GM21423 (cell line): ENCODE data around the gene PPDPF.

Experiments
- ATAC-seq: cut with Tn5 transposase; IDR thresholded peaks from one replicate; pipeline ENCODE4 v1.9.1; 2021; ENCODE audit warnings: mild to moderate bottlenecking, moderate library complexity; ENCODE audit not compliant: unreplicated experiment

PPDPF gene

DNA sequence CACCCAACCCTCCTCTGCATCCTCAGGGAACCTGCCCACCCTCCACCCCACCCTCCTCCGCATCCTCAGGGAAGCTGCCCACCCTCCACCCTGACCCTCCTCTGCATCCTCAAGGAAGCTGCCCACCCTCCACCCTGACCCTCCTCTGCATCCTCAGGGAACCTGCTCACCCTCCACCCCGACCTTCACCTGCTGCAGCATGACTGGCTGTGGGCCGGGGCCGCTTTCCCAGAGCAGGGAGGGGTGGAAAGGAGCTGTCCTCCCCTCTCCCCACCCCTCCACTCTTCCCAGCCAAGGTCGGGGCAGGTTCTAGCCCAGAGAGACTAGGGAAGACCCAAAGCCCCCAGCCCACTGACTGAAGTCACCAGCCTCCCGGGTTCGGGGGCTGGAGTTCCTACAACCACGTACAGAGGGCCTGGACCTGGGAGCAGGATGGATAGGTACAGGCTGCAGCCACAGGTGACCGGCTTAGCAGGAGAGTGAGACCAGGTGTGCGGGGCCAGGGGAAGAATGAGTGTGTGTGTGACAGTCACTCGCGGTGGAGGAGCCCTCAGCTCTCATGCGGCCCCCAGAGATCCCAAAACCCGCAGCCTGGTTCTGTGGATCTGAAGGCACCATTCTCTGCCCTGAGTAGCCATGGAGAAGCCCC is 33.3 kb upstream of the PPDPF start:
- ATAC-seq = no peak

DNA sequence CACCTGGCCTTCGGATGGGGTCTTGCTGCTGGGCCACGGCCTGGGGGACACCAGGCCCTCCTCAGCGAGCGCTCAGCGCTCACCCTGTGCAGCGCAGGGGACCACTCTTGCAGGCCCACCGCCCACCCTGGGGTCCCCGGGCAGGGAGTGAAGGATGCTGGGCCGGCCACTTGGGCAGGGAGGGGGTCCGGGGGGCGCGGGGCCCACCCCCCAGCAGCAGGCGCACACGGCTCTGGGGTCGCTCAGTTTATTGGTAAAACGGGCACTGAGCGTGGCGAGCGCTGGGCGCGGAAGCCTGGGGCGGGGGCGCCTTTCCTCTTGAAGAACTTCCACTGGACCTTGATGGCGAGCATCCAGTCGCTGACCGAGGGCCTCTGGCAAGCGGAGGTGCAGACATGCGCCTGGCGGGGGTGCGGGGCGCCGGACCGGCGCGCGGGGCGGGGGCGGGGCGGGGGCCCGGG is 32.8 kb upstream of the PPDPF start:
- ATAC-seq = no peak

DNA sequence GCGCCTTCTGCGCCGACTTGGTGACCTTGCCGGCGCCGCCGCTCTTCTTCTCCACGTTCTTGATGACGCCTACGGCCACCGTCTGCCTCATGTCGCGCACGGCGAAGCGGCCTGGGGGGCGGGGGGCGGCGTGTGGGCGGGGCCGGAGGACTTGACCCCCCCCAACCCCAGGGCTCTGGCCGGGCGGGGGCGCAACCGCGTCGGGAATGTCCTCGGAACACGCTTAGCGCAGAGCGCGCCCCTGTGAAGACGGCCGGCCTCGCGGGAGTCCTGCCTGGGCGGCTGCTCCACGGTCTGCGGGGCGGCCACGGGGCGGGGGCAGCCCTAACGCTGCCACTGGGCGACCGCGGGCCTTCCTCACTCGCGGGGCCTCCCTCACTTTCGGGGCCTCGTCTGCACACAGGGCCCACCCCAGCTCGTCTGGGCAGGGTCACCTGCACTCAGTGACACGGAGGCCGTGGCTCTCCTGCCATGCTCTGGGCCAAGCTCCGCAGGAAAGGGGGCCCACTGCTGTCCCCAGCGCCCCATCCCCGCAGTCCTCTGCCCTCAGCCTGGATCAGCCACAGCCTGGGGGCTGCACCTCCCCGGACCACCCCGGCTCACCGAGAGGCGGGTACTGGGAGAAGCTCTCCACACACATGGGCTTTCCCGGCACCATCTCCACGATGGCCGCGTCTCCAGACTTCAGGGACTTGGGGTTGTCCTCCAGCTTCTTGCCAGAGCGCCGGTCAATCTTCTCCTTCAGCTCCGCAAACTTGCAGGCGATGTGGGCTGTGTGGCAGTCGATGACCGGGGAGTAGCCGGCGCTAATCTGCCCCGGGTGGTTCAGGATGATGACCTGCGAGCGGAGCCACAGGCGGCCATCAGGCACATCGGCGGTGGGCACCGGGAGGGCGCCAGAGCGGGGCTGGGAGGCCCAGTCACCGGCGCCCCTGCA is 32.0 kb upstream of the PPDPF start:
- ATAC-seq = no peak

DNA sequence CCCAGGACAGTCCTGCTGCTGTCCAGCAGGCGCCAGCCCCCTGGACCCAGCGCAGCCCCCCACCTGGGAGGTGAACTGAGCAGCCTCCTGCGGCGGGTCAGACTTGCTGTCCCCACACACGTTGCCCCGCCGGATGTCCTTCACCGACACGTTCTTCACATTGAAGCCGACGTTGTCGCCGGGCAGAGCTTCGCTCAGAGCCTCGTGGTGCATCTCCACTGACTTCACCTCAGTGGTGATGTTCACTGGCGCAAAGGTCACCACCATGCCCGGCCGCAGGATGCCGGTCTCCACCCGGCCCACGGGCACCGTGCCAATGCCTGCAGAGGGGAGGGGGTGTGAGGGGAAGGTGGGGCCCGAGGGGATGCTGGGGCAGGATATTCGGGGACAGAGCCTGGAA is 30.1 kb upstream of the PPDPF start:
- no peak for ATAC-seq

DNA sequence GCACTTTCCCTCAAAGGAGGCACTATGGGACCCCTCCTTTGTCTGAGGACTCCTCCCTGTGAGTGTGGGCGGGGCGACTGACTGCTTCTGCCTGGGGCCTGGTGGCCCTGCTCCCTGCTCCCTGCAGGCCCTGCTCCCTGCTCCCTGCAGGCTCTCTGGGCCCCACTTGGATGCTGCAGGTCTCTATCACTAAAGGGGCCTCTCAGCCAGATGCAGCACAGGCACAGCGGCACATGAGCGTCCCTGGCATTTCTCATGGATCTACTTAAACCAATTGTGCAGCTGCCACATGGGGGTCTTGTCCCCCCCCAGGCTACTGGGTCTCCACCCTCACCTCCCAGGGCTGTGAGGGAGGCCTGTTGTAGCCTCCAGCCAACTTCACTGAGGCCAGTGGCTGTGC is 29.5 kb upstream of the PPDPF start:
- no peak for ATAC-seq

DNA sequence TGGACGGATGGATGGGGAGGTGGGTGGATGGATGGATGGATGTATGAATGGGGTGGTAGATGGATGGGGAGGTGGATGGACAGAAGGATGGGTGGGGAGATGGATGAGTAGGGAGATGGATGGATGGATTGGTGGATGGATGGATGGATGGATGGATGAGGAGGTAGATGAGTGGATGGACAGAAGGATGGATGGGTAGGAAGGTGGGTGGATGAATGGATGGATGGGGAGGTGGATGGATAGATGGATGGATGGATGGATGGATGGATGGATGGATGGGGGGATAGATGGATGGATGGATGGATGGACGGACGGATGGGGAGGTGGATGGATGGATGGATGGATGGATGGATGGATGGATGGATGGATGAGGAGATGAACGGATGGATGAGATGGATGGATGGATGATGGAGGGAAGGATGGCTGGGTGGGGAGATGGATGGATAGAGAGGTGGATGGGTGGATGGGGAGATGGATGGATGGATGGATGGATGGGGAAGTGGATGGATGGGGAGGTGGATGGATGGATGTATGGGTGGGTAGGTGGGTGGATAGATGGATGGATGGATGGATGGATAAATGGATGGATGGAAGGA is 28.8 kb upstream of the PPDPF start:
- ATAC-seq = no peak

DNA sequence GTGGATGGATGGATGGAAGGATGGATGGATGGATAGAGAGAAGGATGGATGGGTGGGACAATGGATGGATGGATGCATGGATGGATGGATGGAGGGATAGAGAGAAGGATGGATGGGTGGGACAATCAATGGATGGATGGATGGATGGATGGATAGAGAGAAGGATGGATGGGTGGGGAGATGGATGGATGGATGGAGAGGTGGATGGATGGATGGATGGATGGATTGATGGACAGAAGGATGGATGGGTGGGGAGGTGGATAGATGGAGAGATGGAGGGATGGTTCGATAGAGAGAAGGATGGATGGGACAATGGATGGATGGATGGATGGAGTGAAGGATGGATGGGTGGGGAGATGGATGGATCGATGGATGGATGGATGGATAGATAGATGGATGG is 28.0 kb upstream of the PPDPF start:
- ATAC-seq = no peak

DNA sequence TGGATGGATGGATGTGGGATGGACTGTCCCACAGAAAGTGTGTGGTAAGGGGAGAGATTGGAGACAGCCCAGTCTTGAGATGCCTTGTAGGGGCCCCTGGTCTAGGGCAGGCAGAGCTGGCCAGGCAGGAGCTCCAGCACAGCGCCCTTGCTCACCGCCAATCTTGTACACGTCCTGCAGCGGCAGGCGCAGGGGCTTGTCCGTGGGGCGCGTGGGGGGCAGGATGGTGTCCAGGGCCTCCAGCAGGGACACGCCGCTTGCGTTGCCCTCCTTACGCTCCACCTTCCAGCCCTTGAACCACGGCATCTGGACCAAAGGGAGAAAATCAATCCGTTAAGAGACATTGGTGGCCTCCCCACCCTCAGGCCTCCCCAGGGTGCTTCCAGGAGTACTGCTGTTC is 27.6 kb upstream of the PPDPF start:
- ATAC-seq = no peak

DNA sequence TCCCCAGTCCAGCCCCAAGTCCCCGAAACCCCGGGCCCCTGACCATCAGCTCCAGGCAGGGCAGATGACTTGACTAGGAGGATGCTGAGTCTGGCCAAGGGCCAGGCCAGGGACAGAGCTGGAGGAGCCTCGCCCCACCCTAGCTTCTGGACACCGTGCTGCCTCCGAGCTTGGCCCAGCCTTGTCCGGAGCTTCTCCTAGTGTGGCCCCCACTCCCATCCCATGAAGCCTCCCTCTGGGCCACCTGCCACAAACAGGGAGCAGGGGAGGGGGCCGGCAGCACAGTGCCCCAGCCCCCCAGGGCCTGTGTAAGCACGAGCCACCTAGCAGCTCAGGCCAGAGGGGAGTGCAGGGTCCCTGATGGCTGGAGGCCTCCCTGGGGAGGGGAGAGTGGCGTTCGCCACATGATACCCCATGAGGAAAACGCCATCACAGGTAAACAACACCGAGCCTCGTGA is 27.0 kb upstream of the PPDPF start:
- ATAC-seq = no peak

DNA sequence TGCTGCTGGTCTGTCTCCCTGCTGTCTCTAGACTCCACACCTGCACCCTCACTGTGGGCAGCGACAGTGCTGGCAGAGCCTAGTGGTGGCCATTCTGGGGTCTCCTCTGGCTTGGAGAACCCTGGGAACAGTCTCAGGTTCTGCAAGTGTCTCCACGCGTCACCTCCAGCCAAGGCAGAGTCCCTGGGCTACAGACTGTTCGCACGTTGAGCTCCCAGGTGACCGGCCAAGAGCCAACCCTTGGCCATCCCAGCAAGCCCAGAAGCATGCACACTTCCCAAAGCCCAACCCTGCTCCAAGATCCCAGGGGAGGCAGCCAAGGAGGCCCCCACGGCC is 26.5 kb upstream of the PPDPF start:
- no peak for ATAC-seq

DNA sequence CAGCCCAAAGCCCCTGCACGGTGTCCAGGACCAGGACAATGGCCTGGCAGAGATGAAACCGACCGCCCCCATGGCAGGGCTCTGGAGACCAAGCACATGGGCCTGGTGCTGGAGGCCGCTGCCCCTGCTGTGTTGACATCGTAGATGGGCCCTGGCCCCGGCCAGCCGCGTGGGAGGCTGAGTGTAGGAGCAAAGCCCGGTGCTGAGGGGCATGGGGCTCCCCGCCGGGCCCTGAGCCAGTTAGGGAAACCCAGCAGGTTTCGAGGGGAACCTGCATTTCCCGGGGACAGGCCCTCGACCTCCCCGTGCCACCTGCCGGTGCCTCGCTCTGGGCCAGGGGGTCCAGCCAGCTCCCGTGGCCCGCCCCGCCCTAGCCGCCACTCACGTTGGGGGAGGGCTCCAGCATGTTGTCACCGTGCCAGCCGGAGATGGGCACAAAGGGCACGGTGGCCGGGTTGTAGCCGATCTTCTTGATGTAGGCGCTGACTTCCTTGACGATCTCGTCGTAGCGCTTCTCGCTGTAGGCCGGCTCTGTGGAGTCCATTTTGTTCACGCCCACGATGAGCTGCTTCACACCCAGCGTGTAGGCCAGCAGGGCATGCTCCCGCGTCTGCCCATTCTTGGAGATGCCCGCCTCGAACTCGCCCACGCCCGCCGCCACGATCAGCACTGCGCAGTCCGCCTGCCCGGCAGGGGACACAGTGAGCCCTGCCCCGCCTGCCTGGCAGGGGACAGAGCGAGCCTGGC is 26.0 kb upstream of the PPDPF start:
- ATAC-seq = no peak

DNA sequence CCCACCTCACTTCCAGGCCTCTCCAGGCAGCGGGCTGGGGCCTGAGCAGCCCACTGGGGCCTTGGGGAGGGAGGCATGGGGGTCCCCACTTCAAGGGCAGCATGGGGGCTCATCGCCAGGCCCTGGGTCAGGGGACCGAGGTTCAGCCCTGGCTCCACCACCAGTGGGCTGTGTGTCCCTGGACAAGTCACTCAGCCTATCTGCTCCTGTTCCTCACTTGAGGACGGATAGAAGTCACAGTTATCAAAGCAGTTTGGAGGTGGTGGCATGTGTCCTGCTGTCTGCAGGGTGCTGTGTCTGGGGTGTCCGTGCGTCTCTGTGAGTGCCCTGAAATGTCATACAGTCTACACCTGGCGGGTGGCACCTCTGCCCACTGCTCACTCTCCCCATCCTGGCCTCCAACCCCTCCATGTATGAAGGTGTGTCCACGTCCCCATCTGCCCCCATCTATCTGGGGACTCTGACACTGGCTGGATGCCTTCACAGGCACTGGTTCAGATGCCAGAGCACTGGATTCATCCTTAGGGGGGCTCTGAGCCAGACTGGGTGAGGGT is 25.3 kb upstream of the PPDPF start:
- no peak for ATAC-seq

DNA sequence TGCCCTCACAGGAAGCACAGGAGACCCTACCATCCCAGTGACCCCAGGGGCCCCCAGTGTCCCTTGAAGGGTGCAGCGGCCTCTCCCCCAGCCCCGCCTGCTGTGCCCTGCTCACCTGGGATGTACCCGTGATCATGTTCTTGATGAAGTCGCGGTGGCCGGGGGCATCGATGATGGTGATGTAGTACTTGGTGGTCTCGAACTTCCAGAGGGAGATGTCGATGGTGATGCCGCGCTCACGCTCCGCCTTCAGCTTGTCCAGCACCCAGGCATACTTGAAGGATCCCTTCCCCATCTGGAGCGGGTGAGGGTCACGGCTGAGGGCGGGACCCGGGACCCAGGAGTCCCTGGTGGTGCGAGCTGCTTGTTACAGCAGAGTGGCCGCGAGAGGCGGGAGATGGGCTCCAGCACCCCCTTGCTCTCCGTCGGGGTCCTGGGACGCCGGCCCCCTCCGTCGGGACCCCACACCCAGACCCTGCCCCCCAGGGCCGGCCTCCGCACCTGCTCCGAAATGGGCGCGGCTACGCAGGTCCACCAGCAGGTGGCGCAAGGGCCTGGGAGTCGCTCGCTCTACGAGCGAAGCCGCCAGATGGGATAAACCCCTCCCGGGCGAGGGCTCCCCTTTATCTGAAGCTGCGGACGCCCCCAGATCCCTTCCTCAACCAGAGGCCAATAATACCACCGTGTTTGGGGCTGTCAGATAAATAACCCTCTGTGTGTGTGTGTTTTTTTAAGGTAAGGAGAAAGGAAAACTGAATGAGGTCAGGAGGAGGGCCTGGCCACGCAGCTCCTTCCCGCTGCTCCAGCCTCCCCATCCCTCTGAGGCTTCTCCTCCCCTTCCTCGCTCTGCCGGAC is 24.6 kb upstream of the PPDPF start:
- ATAC-seq = no peak

DNA sequence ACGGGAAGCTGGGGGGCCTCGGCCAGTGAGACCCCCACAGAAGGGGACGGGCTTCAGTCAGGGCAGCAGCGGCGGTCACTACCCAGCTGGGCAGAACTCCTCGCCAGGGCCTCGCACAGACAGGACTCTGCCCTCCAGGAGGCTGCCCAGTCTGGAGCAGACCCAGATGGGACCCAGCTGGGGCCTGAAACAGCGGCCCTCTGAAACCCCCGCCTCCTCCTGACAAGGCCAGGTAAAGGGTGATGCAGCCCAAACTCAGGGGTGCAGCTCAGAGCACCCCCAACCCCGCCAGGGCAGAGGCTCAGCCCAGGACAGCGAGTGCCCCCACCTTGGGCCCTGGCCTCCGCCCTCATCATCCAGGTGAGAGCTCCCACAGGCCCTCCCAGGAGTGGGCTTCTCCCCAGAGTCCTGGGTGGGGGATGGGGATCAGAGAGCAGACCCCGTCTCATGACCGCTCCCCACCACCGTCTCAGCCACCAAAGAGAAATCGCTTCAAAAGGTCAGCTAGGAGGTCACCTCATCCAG is 23.9 kb upstream of the PPDPF start:
- ATAC-seq = no peak

DNA sequence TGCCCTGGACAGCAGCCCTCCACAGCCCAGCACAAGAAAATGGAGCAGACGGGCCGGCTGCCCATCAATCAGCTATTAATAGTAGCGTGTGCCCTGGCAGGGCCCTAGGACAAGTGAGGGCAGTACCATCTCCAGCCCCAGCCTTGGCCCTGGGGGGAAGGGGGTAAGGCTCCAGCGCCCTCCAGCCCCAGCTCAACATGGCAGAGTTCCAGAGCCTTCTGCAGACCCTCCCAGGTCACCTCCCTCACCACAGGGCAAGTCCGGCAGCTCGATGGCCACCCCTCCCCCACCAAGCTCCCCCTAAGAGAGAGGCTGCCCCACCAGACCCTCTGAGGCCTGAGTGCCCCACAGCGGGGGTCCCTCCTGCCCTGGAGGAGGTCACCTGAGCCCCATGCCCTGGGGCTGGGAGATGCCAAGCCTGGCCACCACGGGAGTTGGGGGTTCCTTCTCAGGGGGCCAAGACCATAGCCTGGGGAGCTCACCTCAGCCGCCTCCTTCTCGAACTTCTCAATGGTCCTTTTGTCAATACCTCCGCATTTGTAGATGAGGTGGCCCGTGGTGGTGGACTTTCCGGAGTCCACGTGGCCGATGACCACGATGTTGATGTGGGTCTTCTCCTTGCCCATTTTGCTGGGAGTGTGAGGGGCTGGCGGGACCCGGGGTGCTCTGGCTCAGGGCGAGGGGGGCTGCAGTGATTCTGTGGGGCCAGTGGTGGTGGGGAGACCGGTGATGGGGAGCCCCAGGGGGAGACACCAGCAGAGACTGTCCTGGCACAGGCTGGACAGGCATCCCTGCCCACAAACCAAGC is 23.2 kb upstream of the PPDPF start:
- ATAC-seq = no peak

DNA sequence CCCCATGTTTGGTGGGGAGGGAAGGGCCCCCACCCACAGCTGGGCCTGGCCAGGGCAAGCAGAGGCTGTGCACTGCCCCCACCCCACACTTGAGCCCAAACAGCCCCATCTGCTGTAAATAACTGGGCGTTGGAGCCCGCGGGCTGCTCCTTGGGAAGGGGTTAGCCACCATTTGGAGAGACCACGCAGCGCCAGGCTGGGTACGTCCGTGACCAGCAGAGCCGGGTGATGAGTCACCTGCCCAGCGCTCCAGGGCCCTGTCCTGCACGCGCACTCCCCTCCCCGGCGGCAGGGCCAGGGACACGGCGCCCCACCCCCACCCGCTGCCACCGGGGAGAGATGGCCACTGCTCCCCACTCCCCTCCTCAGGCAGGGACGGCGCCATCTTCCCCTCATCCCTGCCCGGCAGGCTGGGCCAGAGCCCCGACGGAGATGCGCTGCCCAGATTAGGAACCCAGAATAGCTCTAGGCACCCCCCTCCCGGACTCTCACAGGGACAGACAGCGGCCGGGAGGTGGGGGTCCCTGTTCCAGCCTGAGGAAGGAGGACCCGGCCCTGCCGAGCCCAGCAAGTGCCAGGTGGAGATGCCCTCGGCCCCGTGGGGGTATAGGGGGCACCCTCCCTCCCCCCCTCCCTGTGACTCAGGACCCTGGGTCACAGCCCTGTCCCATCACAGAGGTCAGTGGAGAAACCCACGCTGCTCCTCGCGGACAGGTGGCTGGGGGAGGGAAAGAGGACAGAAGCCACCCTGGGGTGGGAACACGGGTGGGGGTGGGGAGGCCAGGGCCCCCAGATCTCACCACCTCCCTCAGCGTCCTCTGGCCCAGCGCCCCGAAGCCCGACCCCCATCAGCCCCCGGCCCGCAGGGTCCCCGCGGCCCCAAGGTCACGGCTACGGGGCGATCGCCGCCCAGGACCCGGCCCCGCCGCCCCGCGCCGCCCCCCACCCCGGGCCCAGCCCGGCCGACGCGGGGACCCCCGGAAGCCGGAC is 22.3 kb upstream of the PPDPF start:
- ATAC-seq = no peak

DNA sequence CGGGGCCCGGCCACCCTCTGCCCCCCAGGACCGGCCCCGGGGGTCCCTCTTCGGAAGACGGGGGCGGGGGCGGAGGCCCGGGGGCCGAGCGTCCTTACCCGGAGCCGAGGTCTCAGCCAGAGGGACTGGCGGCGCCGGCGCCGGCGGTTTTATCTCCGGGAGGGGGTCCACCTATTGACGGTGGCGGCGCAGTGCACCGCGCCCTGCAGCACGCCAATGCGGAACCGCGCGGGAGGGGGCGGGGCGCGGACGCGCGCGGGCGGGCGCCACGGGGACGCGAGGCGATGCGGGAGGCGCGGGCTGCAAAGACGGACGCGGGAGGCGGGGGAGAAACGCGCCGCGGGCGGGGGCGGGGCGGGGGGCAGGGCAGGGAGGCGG is 21.6 kb upstream of the PPDPF start, which contains the start of gene EEF1A2:
TSS of gene EEF1A2 (minus strand) at position 124 of the 378 bp plus-strand sequence. CDS start 1,320 bp downstream, outside the sequence.
- ATAC-seq = no peak
